Naive thymus-derived CD8-positive, alpha-beta T cell (primary cell): ENCODE data around the gene DNAH9. TPM values are rescaled to one million over a fixed set of nuclear protein-coding genes. Genes with fewer than 3 reads are reported as not detected.

Source experiments
- ATAC-seq, 2 donors: fragments of 150-1000 bp; cut with Tn5 transposase in 1 of 2; sonication (Bioruptor Pico), chemical (Tn5 transposase) in 1 of 2; 1 replicate in 1 of 2; 2 replicates in 1 of 2; pipeline ENCODE4 v1.10.0; 2021; ENCODE audit warnings: mild to moderate bottlenecking in 2 of 2, moderate library complexity in 2 of 2
- POLR2A ChIA-PET: fragments of 350-600 bp; sonication (Branson Sonifier 250); formaldehyde crosslinking; loops from one replicate; lab custom pipeline; 2021; ENCODE audit warnings: antibody characterized with exemption; lab: Charles Lee
- DNase-seq, 10 donors: peaks; one replicate each; pipeline versions ENCODE4 v3.0.0 to v3.0.0-alpha.2; 2020 to 2022
- H3K27ac Mint-ChIP-seq, 10 donors: one replicate each; pipeline ENCODE4 v1.8.0; 2020 to 2022; ENCODE audit warnings: mild to moderate bottlenecking in 10 of 10, mixed read lengths in 10 of 10, moderate library complexity in 4 of 10, inconsistent platforms in 1 of 10
- H3K27me3 Mint-ChIP-seq, 5 donors: one replicate each; pipeline ENCODE4 v1.8.0; 2021 to 2022; ENCODE audit warnings: mixed read lengths in 5 of 5
- H3K36me3 Mint-ChIP-seq, 3 donors: one replicate each; pipeline ENCODE4 v1.8.0; 2020 to 2022; ENCODE audit warnings: mixed read lengths in 3 of 3, mild to moderate bottlenecking in 2 of 3, inconsistent platforms in 1 of 3
- H3K4me1 Mint-ChIP-seq, 4 donors: one replicate each; pipeline ENCODE4 v1.8.0; 2021 to 2022; ENCODE audit warnings: mixed read lengths in 4 of 4
- H3K4me3 Mint-ChIP-seq, 10 donors: one replicate each; pipeline ENCODE4 v1.8.0; 2020 to 2022; ENCODE audit warnings: mild to moderate bottlenecking in 10 of 10, mixed read lengths in 10 of 10, moderate library complexity in 6 of 10, inconsistent platforms in 1 of 10
- H3K9me3 Mint-ChIP-seq, 9 donors: one replicate each; pipeline ENCODE4 v1.8.0; 2020 to 2022; ENCODE audit warnings: mixed read lengths in 9 of 9, mild to moderate bottlenecking in 3 of 9, inconsistent platforms in 1 of 9, moderate library complexity in 1 of 9
- polyA plus RNA-seq, 3 donors: library from polyadenylated mRNA; unstranded; fragments of 300-500 nt; fragmentation: Illumina TruSeq; gene quantifications; one replicate each; pipeline ENCODE4 v1.2.3, GENCODE V29; 2021
- total RNA-seq, 8 experiments: library from RNA in 2 of 8; stranded (reverse) in 2 of 8; gene quantifications; one replicate each; pipeline ENCODE4 v1.2.3 and lab custom pipeline; 2021 to 2026

Gene DNAH9
- total and polyA plus RNA-seq, 5 experiments from 2014 or later, result not detected

GRCh38 chr17:11742886-11743285, 144.6 kb downstream of the DNAH9 start:
- peaks cover 0 to 2% (median 0%) of the 10 kb centered on the region in 4 donors for H3K4me1 Mint-ChIP-seq
- no peak overlapping the region for H3K4me3 Mint-ChIP-seq
- peaks cover 0 to 27% (median 10%) of the 10 kb centered on the region in 9 donors for H3K9me3 Mint-ChIP-seq

GRCh38 chr17:11744696-11745095, 146.4 kb downstream of the DNAH9 start:
- Mint-ChIP-seq H3K27me3 (peaks cover 0 to 20% (median 1%) of the 10 kb centered on the region in 5 donors), H3K27ac (no peak overlapping the region), H3K4me1 (peaks cover 0 to 2% (median 0%) of the 10 kb centered on the region in 4 donors), H3K4me3 (no peak overlapping the region), H3K9me3 (peaks cover 0 to 30% (median 12%) of the 10 kb centered on the region in 9 donors), H3K36me3 (no peaks in the 10 kb centered on the region)
- ATAC-seq (no peak), DNase-seq (no peak)
- POLR2A ChIA-PET, result no interaction called here

More at GRCh38 chr17:11742886-11743285, 144.6 kb downstream of the DNAH9 start:
- POLR2A ChIA-PET, result no interaction called here
- no peak for DNase-seq
- Mint-ChIP-seq H3K27ac (no peak overlapping the region), H3K36me3 (no peaks in the 10 kb centered on the region), H3K27me3 (peaks cover 0 to 20% (median 1%) of the 10 kb centered on the region in 5 donors)
- ATAC-seq, result no peak

GRCh38 chr17:11747441-11747840, 149.2 kb downstream of the DNAH9 start:
- Mint-ChIP-seq H3K27ac (no peak overlapping the region), H3K9me3 (peaks cover 6 to 28% (median 13%) of the 10 kb centered on the region in 9 donors), H3K36me3 (no peaks in the 10 kb centered on the region), H3K4me3 (no peak overlapping the region), H3K27me3 (peaks cover 0 to 20% (median 2%) of the 10 kb centered on the region in 5 donors), H3K4me1 (peaks cover 0 to 2% (median 0%) of the 10 kb centered on the region in 4 donors)
- ATAC-seq (no peak), DNase-seq (no peak)
- POLR2A ChIA-PET, result no interaction called here

- DNase-seq (no peak), ATAC-seq (no peak)
- Mint-ChIP-seq H3K9me3 (peaks cover 0 to 23% (median 7%) of the 10 kb centered on the region in 9 donors), H3K27me3 (peaks cover 0 to 6% (median 2%) of the 10 kb centered on the region in 5 donors), H3K4me3 (no peak overlapping the region), H3K4me1 (no peaks in the 10 kb centered on the region), H3K36me3 (no peaks in the 10 kb centered on the region), H3K27ac (no peak overlapping the region)
- POLR2A ChIA-PET, result no interaction called here
Observed at GRCh38 chr17:11757815-11758214, 159.5 kb downstream of the DNAH9 start.

GRCh38 chr17:11768106-11768505, 169.8 kb downstream of the DNAH9 start:
- DNase-seq (no peak), ATAC-seq (no peak)
- Mint-ChIP-seq H3K9me3 (peaks cover 0 to 6% (median 0%) of the 10 kb centered on the region in 9 donors), H3K4me3 (no peak overlapping the region), H3K27me3 (peaks cover 0 to 7% (median 0%) of the 10 kb centered on the region in 5 donors), H3K27ac (no peak overlapping the region), H3K4me1 (no peaks in the 10 kb centered on the region), H3K36me3 (no peaks in the 10 kb centered on the region)
- POLR2A ChIA-PET, result no interaction called here

- H3K27ac Mint-ChIP-seq, result no peak overlapping the region
- POLR2A ChIA-PET, result no interaction called here
Observed at GRCh38 chr17:11768981-11769380, 170.7 kb downstream of the DNAH9 start.

GRCh38 chr17:11772031-11772430, 173.8 kb downstream of the DNAH9 start:
- Mint-ChIP-seq H3K27ac (no peak overlapping the region), H3K27me3 (no peaks in the 10 kb centered on the region), H3K36me3 (no peaks in the 10 kb centered on the region), H3K4me3 (no peak overlapping the region), H3K4me1 (no peaks in the 10 kb centered on the region), H3K9me3 (peaks cover 0 to 11% (median 0%) of the 10 kb centered on the region in 9 donors)
- no peak for DNase-seq
- POLR2A ChIA-PET, result no interaction called here
- ATAC-seq, result no peak

More at GRCh38 chr17:11768981-11769380, 170.7 kb downstream of the DNAH9 start:
- Mint-ChIP-seq H3K36me3 (no peaks in the 10 kb centered on the region), H3K4me3 (no peak overlapping the region), H3K27me3 (no peaks in the 10 kb centered on the region), H3K4me1 (no peaks in the 10 kb centered on the region), H3K9me3 (peaks cover 0 to 4% (median 0%) of the 10 kb centered on the region in 9 donors)
- no peak for DNase-seq
- no peak for ATAC-seq

- POLR2A ChIA-PET, result no interaction called here
- no peak overlapping the region for H3K27ac Mint-ChIP-seq
Observed at GRCh38 chr17:11779892-11780291, 181.6 kb downstream of the DNAH9 start.

GRCh38 chr17:11780621-11781020, 182.4 kb downstream of the DNAH9 start:
- no peak for ATAC-seq
- no peak overlapping the region for H3K4me3 Mint-ChIP-seq
- POLR2A ChIA-PET, result no interaction called here

More at GRCh38 chr17:11779892-11780291, 181.6 kb downstream of the DNAH9 start:
- Mint-ChIP-seq H3K4me3 (no peak overlapping the region), H3K27me3 (peaks cover 0 to 16% (median 0%) of the 10 kb centered on the region in 5 donors), H3K36me3 (no peaks in the 10 kb centered on the region), H3K4me1 (no peaks in the 10 kb centered on the region), H3K9me3 (peaks cover 0 to 39% (median 6%) of the 10 kb centered on the region in 9 donors)
- DNase-seq (no peak), ATAC-seq (no peak)

GRCh38 chr17:11786711-11787438, 188.6 kb downstream of the DNAH9 start:
- DNase-seq, result no peak
- Mint-ChIP-seq H3K9me3 (peaks cover 0 to 41% (median 8%) of the 10 kb centered on the region in 9 donors), H3K4me3 (no peak overlapping the region), H3K36me3 (no peaks in the 10 kb centered on the region), H3K27ac (no peak overlapping the region), H3K27me3 (peaks cover 0 to 8% (median 0%) of the 10 kb centered on the region in 5 donors), H3K4me1 (no peaks in the 10 kb centered on the region)
- POLR2A ChIA-PET, result no interaction called here
- no peak for ATAC-seq

More at GRCh38 chr17:11780621-11781020, 182.4 kb downstream of the DNAH9 start:
- Mint-ChIP-seq H3K27ac (no peak overlapping the region), H3K4me1 (no peaks in the 10 kb centered on the region), H3K36me3 (no peaks in the 10 kb centered on the region), H3K9me3 (peaks cover 0 to 39% (median 6%) of the 10 kb centered on the region in 9 donors), H3K27me3 (peaks cover 0 to 16% (median 0%) of the 10 kb centered on the region in 5 donors)
- DNase-seq, result no peak

- Mint-ChIP-seq H3K27me3 (peaks cover 0 to 12% (median 0%) of the 10 kb centered on the region in 5 donors), H3K36me3 (peaks cover 0 to 4% (median 0%) of the 10 kb centered on the region in 3 donors), H3K4me1 (no peaks in the 10 kb centered on the region), H3K9me3 (peaks cover 0 to 21% (median 2%) of the 10 kb centered on the region in 9 donors), H3K27ac (no peak overlapping the region), H3K4me3 (no peak overlapping the region)
- ATAC-seq (no peak), DNase-seq (no peak)
- POLR2A ChIA-PET, result no interaction called here
Observed at GRCh38 chr17:11795906-11796305, 197.6 kb downstream of the DNAH9 start.

- H3K4me3 Mint-ChIP-seq, result no peak overlapping the region
- no peak for DNase-seq
- H3K4me1 Mint-ChIP-seq, result no peaks in the 10 kb centered on the region
- ATAC-seq, result no peak
- POLR2A ChIA-PET, result no interaction called here
- no peak overlapping the region for H3K27ac Mint-ChIP-seq
- peaks cover 0 to 12% (median 0%) of the 10 kb centered on the region in 5 donors for H3K27me3 Mint-ChIP-seq
- peaks cover 0 to 4% (median 0%) of the 10 kb centered on the region in 3 donors for H3K36me3 Mint-ChIP-seq
- peaks cover 0 to 21% (median 0%) of the 10 kb centered on the region in 9 donors for H3K9me3 Mint-ChIP-seq
Observed at GRCh38 chr17:11797803-11798202, 199.5 kb downstream of the DNAH9 start.

GRCh38 chr17:11803231-11803969, 205.1 kb downstream of the DNAH9 start:
- Mint-ChIP-seq H3K36me3 (no peaks in the 10 kb centered on the region), H3K4me1 (no peaks in the 10 kb centered on the region), H3K27me3 (peaks cover 0 to 16% (median 3%) of the 10 kb centered on the region in 5 donors), H3K27ac (no peak overlapping the region), H3K4me3 (no peak overlapping the region), H3K9me3 (peaks cover 0 to 7% (median 3%) of the 10 kb centered on the region in 9 donors)
- DNase-seq (no peak), ATAC-seq (no peak)
- POLR2A ChIA-PET, result interaction anchor here (0.5 kb wide), 1 partner anchor 12 kb away, joined by 3 read pairs; no protein-coding TSS in a partner anchor
